ENCODE results near the gene PGBD2. TPM values are rescaled to one million over a fixed set of nuclear protein-coding genes. Genes with fewer than 3 reads are reported as not detected.

PGBD2 gene
- total and polyA plus RNA-seq, 9 of the 15 experiments (the other 6 are each of a cell fraction or from before 2014, with no cell fraction given), result 11.9 to 21.8 (median 14.7) TPM

DNA sequence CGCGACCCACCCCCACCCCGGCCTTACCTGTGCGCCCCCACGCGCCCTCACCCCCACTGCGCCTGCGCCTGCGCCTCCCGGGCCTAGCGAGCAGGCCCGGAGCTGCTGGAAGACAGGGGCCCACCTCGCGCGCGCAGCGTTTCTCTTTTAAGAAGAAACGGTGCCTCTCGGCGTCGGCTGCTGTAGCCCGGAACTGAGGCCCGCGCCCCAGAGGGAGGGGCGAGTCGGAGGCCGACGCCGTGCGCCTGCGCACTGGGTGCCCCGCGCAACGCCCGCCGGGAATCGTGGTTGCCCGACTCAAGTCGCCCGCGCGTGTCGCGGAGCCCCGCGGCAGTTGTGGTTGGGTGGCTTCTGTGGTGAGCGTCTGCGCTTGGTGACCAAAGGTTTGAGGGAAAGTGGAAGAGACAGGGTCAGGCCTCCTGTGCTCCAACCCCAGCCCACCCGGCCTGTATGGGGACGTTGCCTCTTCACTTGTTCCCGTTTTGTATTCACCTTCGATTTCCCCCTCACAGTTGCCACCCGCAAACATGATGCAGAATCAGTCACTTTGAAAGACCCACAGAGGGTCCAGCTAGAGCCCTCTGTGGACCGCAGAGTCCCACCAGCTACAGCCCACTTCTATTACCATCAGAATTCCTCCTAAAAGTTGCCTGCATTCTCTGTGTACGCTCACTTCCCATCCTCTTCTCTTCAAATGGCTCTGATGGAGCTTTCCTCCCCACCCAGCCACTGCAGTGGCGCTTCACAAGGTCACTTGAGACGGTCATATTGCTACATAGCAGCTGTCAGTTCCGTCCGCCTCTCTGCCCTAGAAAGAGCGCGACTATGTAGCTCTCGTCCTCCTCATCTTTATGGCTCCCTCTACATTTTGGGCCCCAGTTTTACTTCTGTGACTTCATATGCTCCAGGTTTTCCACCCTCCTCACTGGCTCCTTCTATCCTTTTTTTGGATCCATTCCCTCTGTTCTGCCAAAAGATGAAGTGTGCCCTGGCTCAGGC is 46.8 kb upstream of the PGBD2 start, which contains the start of gene ZNF692 (continued):
- TF ChIP-seq, protein P1, sequence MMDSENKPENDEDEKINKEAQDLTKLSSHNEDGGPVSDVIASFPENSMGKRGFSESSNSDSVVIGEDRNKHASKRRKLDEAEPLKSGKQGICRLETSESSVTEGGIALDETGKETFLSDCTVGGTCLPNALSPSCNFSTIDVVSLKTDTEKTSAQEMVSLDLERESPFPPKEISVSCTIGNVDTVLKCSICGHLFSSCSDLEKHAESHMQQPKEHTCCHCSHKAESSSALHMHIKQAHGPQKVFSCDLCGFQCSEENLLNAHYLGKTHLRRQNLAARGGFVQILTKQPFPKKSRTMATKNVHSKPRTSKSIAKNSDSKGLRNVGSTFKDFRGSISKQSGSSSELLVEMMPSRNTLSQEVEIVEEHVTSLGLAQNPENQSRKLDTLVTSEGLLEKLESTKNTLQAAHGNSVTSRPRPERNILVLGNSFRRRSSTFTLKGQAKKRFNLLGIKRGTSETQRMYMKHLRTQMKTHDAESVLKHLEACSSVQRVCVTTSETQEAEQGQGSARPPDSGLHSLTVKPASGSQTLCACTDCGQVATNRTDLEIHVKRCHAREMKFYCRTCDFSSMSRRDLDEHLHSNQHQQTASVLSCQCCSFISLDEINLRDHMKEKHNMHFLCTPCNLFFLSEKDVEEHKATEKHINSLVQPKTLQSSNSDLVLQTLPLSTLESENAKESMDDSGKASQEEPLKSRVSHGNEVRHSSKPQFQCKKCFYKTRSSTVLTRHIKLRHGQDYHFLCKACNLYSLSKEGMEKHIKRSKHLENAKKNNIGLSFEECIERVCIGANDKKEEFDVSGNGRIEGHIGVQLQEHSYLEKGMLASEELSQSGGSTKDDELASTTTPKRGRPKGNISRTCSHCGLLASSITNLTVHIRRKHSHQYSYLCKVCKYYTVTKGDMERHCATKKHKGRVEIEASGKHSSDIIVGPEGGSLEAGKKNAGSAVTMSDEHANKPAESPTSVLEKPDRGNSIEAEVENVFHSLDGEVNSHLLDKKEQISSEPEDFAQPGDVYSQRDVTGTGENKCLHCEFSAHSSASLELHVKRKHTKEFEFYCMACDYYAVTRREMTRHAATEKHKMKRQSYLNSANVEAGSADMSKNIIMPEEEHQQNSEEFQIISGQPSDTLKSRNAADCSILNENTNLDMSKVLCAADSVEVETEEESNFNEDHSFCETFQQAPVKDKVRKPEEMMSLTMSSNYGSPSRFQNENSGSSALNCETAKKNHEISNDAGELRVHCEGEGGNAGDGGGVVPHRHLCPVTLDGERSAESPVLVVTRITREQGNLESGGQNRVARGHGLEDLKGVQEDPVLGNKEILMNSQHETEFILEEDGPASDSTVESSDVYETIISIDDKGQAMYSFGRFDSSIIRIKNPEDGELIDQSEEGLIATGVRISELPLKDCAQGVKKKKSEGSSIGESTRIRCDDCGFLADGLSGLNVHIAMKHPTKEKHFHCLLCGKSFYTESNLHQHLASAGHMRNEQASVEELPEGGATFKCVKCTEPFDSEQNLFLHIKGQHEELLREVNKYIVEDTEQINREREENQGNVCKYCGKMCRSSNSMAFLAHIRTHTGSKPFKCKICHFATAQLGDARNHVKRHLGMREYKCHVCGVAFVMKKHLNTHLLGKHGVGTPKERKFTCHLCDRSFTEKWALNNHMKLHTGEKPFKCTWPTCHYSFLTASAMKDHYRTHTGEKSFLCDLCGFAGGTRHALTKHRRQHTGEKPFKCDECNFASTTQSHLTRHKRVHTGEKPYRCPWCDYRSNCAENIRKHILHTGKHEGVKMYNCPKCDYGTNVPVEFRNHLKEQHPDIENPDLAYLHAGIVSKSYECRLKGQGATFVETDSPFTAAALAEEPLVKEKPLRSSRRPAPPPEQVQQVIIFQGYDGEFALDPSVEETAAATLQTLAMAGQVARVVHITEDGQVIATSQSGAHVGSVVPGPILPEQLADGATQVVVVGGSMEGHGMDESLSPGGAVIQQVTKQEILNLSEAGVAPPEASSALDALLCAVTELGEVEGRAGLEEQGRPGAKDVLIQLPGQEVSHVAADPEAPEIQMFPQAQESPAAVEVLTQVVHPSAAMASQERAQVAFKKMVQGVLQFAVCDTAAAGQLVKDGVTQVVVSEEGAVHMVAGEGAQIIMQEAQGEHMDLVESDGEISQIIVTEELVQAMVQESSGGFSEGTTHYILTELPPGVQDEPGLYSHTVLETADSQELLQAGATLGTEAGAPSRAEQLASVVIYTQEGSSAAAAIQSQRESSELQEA (IDR thresholded peaks at IDR 0.05; ENCODE audit: low read depth), result no peak
- TF ChIP-seq, protein P2, sequence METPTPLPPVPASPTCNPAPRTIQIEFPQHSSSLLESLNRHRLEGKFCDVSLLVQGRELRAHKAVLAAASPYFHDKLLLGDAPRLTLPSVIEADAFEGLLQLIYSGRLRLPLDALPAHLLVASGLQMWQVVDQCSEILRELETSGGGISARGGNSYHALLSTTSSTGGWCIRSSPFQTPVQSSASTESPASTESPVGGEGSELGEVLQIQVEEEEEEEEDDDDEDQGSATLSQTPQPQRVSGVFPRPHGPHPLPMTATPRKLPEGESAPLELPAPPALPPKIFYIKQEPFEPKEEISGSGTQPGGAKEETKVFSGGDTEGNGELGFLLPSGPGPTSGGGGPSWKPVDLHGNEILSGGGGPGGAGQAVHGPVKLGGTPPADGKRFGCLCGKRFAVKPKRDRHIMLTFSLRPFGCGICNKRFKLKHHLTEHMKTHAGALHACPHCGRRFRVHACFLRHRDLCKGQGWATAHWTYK (CRISPR knock-in tag; IDR thresholded peaks at IDR 0.05), result peak; percentile 72
- TF ChIP-seq GABPB1 (CRISPR knock-in tag; IDR thresholded peaks at IDR 0.05) (peak; percentile 86), MTA2 (IDR thresholded peaks at IDR 0.05; ENCODE audit: low read depth) (no peak), ZC3H4 (CRISPR knock-in tag; IDR thresholded peaks at IDR 0.05; ENCODE audit: borderline replicate concordance) (no peak), NR3C1 (CRISPR knock-in tag; IDR thresholded peaks at IDR 0.05) (peak; percentile 76; the same call in 1 of the 2 replicates), PHB2 (IDR thresholded peaks at IDR 0.05; ENCODE audit: low read depth) (no peak)
- TF ChIP-seq, protein P3, sequence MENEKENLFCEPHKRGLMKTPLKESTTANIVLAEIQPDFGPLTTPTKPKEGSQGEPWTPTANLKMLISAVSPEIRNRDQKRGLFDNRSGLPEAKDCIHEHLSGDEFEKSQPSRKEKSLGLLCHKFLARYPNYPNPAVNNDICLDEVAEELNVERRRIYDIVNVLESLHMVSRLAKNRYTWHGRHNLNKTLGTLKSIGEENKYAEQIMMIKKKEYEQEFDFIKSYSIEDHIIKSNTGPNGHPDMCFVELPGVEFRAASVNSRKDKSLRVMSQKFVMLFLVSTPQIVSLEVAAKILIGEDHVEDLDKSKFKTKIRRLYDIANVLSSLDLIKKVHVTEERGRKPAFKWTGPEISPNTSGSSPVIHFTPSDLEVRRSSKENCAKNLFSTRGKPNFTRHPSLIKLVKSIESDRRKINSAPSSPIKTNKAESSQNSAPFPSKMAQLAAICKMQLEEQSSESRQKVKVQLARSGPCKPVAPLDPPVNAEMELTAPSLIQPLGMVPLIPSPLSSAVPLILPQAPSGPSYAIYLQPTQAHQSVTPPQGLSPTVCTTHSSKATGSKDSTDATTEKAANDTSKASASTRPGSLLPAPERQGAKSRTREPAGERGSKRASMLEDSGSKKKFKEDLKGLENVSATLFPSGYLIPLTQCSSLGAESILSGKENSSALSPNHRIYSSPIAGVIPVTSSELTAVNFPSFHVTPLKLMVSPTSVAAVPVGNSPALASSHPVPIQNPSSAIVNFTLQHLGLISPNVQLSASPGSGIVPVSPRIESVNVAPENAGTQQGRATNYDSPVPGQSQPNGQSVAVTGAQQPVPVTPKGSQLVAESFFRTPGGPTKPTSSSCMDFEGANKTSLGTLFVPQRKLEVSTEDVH (IDR thresholded peaks at IDR 0.05; ENCODE audit: low read depth, partially characterized antibody), result no peak
- TF ChIP-seq, protein P4, sequence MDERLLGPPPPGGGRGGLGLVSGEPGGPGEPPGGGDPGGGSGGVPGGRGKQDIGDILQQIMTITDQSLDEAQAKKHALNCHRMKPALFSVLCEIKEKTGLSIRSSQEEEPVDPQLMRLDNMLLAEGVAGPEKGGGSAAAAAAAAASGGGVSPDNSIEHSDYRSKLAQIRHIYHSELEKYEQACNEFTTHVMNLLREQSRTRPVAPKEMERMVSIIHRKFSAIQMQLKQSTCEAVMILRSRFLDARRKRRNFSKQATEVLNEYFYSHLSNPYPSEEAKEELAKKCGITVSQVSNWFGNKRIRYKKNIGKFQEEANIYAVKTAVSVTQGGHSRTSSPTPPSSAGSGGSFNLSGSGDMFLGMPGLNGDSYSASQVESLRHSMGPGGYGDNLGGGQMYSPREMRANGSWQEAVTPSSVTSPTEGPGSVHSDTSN (CRISPR knock-in tag; IDR thresholded peaks at IDR 0.05; ENCODE audit: low read depth), result no peak
- TF ChIP-seq, protein P4 (tag; conservative IDR thresholded peaks at IDR 0.05; ENCODE audit: low read depth), result no peak
